Esophagus muscularis mucosa (tissue), 4 donors: Measurements from ENCODE around the gene GPATCH3. TPM values are rescaled to one million over a fixed set of nuclear protein-coding genes. Genes with fewer than 3 reads are reported as not detected.
A peak's percentile ranks its signal among the peaks of the same experiment; 100 is the strongest.
"Not testable (repeated sequence)": the region's sequence is repeated elsewhere in the genome, so short reads cannot be mapped to it uniquely, and the experiment has no call there.

Source experiments
- DNase-seq: peaks from one replicate; pipeline ENCODE4 v3.0.0-alpha.2; 2017; ENCODE audit errors: extremely low spot score
- H3K27ac ChIP-seq, 4 donors: fragments of 200-600 bp; sonication (generic); replicated peaks in 1 of 4; 1 replicate in 3 of 4; 2 replicates in 1 of 4; pipeline ENCODE4 v1.5.1; 2016 to 2019; ENCODE audit warnings: mild to moderate bottlenecking in 1 of 4
- H3K27me3 ChIP-seq, 4 donors: fragments of 200-600 bp; sonication (generic); one replicate each; pipeline versions ENCODE4 v1.5.1 to v1.6.0; 2016 to 2019
- H3K36me3 ChIP-seq, 4 donors: fragments of 200-600 bp; sonication (generic); one replicate each; pipeline ENCODE4 v1.5.1; 2016 to 2019
- H3K4me1 ChIP-seq, 4 donors: fragments of 200-600 bp; sonication (generic); one replicate each; pipeline ENCODE4 v1.5.1; 2016 to 2019
- H3K4me3 ChIP-seq, 4 donors: fragments of 200-600 bp; sonication (generic); 1 replicate in 2 of 4; 2 replicates in 2 of 4; pipeline ENCODE4 v1.5.1; 2016 to 2019; ENCODE audit warnings: mild to moderate bottlenecking in 4 of 4, moderate library complexity in 1 of 4
- H3K9me3 ChIP-seq, 4 donors: fragments of 200-600 bp; sonication (generic); 1 replicate in 3 of 4; 2 replicates in 1 of 4; pipeline ENCODE4 v1.5.1; 2016 to 2019
- EP300 ChIP-seq: sonication (generic); formaldehyde crosslinking; IDR thresholded peaks from one replicate; pipeline ENCODE4 v1.6.1; 2017; ENCODE audit warnings: antibody characterized with exemption
- POLR2A ChIP-seq: fragments of 450-650 bp; IDR thresholded peaks from one replicate; pipeline ENCODE4 v1.6.1; 2017; ENCODE audit warnings: antibody characterized with exemption, moderate library complexity, mild to moderate bottlenecking, low read depth
- POLR2AphosphoS5 ChIP-seq, 2 donors: sonication (generic); formaldehyde crosslinking; IDR thresholded peaks; one replicate each; pipeline ENCODE4 v1.6.1; 2017; ENCODE audit warnings: antibody characterized with exemption in 2 of 2
- WGBS: methylation state at CpG from one replicate; pipeline ENCODE4 v1.1.5; 2018; 5-methylcytosine and 5-hydroxymethylcytosine counted together
- intact Hi-C: fragments of 100-400 bp; cut with DNase I; formaldehyde crosslinking; loops from one replicate; pipeline ENCODE4 v1.15.1; 2023
- total RNA-seq, 4 donors: library from RNA; depleted of rRNA; stranded (reverse); fragments of >200 nt; gene quantifications; one replicate each; pipeline versions ENCODE4 v1.1.0 to v1.2.1, GENCODE V29; 2016
- TF ChIP-seq, protein P1 (sequence below), 3 experiments: fragments of 200-600 bp in 2 of 3; fragments of 450-650 bp in 1 of 3; sonication (generic) in 2 of 3; IDR thresholded peaks; one replicate each; pipeline ENCODE4 v1.5.1; 2017 to 2019; ENCODE audit warnings: antibody characterized with exemption in 3 of 3, mild to moderate bottlenecking in 2 of 3, moderate library complexity in 1 of 3

Gene GPATCH3, protein sequence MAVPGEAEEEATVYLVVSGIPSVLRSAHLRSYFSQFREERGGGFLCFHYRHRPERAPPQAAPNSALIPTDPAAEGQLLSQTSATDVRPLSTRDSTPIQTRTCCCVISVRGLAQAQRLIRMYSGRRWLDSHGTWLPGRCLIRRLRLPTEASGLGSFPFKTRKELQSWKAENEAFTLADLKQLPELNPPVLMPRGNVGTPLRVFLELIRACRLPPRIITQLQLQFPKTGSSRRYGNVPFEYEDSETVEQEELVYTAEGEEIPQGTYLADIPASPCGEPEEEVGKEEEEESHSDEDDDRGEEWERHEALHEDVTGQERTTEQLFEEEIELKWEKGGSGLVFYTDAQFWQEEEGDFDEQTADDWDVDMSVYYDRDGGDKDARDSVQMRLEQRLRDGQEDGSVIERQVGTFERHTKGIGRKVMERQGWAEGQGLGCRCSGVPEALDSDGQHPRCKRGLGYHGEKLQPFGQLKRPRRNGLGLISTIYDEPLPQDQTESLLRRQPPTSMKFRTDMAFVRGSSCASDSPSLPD
- total RNA-seq, result 10 to 100 TPM in 1 of 4 donors, 1 to 10 TPM in 3; 7.5 to 17.0 (median 8.8) TPM

- peak; percentile 98 for DNase-seq
- no peaks in the 10 kb centered on the region for H3K9me3 ChIP-seq
- peaks cover 13 to 29% (median 23%) of the 10 kb centered on the region in 4 donors for H3K4me1 ChIP-seq
- H3K36me3 ChIP-seq, result peaks cover 15 to 38% (median 32%) of the 10 kb centered on the region in 4 donors
- intact Hi-C loops, result no loop called here
- under 1% methylated on average over 39 of the region's 50 CpGs for WGBS
- no peaks in the 10 kb centered on the region for H3K27me3 ChIP-seq
- H3K27ac ChIP-seq, result peak within 1 kb of the TSS; percentile 76 to 81 (median 78)
- TF ChIP-seq POLR2AphosphoS5 (IDR thresholded peaks at IDR 0.05) (peak; percentile 81 to 89), EP300 (no peak), POLR2A (no peak)
- TF ChIP-seq, protein P1, sequence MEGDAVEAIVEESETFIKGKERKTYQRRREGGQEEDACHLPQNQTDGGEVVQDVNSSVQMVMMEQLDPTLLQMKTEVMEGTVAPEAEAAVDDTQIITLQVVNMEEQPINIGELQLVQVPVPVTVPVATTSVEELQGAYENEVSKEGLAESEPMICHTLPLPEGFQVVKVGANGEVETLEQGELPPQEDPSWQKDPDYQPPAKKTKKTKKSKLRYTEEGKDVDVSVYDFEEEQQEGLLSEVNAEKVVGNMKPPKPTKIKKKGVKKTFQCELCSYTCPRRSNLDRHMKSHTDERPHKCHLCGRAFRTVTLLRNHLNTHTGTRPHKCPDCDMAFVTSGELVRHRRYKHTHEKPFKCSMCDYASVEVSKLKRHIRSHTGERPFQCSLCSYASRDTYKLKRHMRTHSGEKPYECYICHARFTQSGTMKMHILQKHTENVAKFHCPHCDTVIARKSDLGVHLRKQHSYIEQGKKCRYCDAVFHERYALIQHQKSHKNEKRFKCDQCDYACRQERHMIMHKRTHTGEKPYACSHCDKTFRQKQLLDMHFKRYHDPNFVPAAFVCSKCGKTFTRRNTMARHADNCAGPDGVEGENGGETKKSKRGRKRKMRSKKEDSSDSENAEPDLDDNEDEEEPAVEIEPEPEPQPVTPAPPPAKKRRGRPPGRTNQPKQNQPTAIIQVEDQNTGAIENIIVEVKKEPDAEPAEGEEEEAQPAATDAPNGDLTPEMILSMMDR (IDR thresholded peaks at IDR 0.05), result no peak
- H3K4me3 ChIP-seq, result peak within 1 kb of the TSS; percentile 75 to 87 (median 76)
Measured at GRCh38 chr1:26900001-26900814, at the start of gene GPATCH3. GPATCH3 (minus strand) TSS chr1:26900467; CDS start chr1:26900442, 25 bp downstream.

DNA sequence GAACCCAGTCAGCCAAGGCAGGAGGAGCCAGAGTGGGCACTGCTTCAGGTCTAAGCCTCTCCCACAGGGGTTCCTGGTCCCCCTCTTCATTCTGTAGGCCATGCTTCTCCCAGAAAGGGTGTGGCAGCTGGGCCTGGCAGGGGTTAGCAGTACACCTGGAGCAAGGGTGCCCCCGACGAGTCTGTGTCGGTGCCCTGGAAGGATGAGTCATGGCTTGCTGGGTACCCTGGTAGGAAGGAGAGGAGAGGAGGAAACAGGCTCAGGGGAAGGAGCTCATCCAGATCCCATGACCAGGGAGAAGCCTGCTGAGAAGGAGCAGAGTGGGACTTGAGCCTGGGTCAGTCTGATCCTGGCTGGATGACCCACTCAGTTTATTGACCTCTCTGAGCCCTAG, 49.7 kb upstream of the GPATCH3 start:
- H3K9me3 ChIP-seq, result no peaks in the 10 kb centered on the region
- 93% methylated on average over 3 of the region's 3 CpGs for WGBS

DNA sequence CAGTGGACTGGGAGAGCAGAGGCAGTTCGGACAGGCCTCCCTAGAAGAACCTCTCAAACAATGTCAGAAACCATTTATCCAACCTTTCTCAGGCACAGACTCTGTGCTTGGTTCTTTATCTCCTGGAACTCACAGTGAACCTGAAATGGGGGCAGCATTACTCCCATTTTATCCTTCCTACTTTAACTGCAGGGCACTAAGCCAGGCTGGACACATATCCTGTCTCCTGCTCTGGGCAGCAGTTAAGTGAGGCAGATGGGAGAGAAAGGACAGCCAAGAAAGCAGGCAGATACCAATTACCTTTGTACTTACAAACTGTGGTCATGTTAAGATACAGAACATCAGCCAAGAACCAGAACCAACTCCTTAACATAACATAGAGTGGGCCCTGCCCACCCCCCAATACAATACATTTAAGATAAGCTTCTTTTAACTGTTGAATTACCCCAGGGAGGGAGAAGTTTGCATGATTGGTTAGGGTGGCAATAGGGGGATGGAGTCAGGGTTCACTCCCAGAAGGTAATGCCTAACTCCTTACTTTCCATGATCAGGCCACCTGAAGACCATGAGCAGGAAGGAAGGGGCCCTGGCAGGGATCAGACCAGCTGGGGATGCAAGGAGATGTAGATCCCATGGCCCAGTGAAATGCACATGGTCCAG, 49.1 kb upstream of the GPATCH3 start:
- TF ChIP-seq EP300 (no peak), POLR2AphosphoS5 (IDR thresholded peaks at IDR 0.05) (no peak), POLR2A (no peak)
- TF ChIP-seq, protein P1 (IDR thresholded peaks at IDR 0.05), result no peak
- Histone ChIP-seq H3K36me3 (peaks cover 16 to 34% (median 31%) of the 10 kb centered on the region in 4 donors), H3K4me1 (peaks cover 0 to 4% (median 0%) of the 10 kb centered on the region in 4 donors), H3K27me3 (peaks cover 0 to 12% (median 0%) of the 10 kb centered on the region in 4 donors), H3K9me3 (no peaks in the 10 kb centered on the region), H3K27ac (no peak overlapping the region), H3K4me3 (no peak overlapping the region)
- 71% methylated on average over 1 of the region's 1 CpG for WGBS
- intact Hi-C loops, result no loop called here
- DNase-seq, result no peak

More for the DNA sequence above, 49.7 kb upstream of the GPATCH3 start:
- DNase-seq, result no peak
- TF ChIP-seq POLR2AphosphoS5 (IDR thresholded peaks at IDR 0.05) (no peak), EP300 (no peak), POLR2A (no peak)
- TF ChIP-seq, protein P1 (IDR thresholded peaks at IDR 0.05), result no peak
- no peak overlapping the region for H3K27ac ChIP-seq
- intact Hi-C loops, result no loop called here
- peaks cover 10 to 29% (median 26%) of the 10 kb centered on the region in 4 donors for H3K36me3 ChIP-seq
- peaks cover 0 to 4% (median 0%) of the 10 kb centered on the region in 4 donors for H3K4me1 ChIP-seq
- H3K4me3 ChIP-seq, result no peak overlapping the region
- H3K27me3 ChIP-seq, result peaks cover 0 to 16% (median 0%) of the 10 kb centered on the region in 4 donors

- H3K9me3 ChIP-seq, DNase-seq, intact Hi-C loops, H3K27me3 ChIP-seq, H3K4me3 ChIP-seq, H3K4me1 ChIP-seq, H3K27ac ChIP-seq: not testable (repeated sequence)
- peaks cover 23 to 41% (median 38%) of the 10 kb centered on the region in 4 donors for H3K36me3 ChIP-seq
- WGBS, result 88% methylated on average over 16 of the region's 16 CpGs
Measured at GRCh38 chr1:26948725-26949057, 48.4 kb upstream of the GPATCH3 start.
